ENCODE measurements around the gene ABCC8. TPM values are rescaled to one million over a fixed set of nuclear protein-coding genes. Genes with fewer than 3 reads are reported as not detected.

ABCC8 gene
- total RNA-seq, 3 donors from 2014 or later, result 3.8 to 10.8 (median 10.5) TPM

DNA sequence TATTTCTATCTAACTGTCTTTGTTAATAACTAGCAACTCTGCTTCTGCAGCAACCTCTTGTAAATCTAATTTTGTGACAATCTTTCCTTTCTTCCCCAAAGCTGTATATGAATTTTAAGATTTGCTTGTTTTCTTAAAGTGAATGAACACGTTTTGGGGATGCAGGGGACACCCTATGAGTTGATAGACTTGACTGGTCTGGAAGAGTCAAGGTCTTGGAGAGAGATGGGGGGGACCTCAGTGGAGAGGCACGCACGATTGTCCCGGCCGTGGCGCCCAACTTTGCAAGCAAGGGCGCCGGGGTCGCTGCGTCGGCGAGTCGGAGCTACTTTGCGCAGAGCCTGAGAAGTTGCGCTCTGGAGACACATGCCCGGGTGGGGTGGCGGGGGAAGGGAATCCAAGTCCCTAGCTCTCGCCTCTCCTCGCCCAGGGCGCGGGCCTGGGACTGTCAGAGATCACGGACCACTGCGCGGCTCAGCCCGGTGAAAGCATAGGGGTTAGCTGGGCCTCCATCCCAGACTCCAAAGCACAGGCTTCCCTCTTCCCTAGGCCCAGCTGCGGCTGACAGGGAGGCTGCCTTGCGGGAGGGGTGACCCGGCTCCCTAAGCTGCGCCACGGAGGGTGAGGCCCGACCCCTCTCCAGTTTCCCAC, 854 bp downstream of the ABCC8 start:
- no peak for DNase-seq (ENCODE audit: low spot score in 2 of 2)
- peaks cover 0 to 33% of the 10 kb centered on the region in 2 donors for H3K27me3 ChIP-seq
- H3K9me3 ChIP-seq, result no peaks in the 10 kb centered on the region
- intact Hi-C loops (cut with DNase I; ENCODE audit: low total_unique reads), result no loop called here
- H3K4me3 ChIP-seq, result peak overlapping the region; percentile 26 to 68 (median 45)
- H3K27ac ChIP-seq, result no peak overlapping the region
- TF ChIP-seq POLR2A (IDR thresholded peaks at IDR 0.05) (no peak), POLR2AphosphoS5 (IDR thresholded peaks at IDR 0.05) (no peak)
- no peaks in the 10 kb centered on the region for H3K36me3 ChIP-seq
- no peaks in the 10 kb centered on the region for H3K4me1 ChIP-seq

DNA sequence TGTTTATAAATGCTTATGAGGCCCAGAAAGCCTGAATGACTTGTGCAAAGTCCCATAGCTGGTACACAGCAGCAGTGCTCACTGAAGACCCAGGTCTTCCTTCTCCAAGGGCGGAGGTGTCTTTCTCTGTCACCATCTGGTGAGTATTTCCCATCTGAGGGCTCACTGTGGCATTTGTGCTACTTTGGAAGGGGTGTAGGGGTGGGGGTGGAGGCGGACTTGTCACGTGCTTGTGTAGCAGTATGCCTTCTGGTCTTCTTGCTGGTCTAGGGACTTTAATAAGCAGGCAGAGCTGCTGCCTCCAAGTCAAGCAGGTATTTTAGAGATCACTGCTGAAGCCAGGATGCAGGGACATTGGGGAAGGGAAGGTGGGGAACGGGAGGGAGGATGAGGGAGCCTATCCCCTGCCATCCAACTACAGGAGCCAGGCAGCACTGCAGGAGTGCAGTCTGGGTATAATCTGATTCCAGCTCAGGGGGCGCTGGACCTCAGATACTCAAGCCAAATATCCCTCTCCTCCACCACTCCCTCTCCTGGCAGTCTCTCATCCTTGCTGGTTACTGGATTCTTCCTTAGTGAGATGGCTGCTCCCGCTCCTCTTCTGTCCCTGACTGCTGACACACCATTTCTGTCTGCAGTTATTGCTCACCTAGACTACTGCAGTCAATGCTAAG, 3.4 kb downstream of the ABCC8 start:
- intact Hi-C loops (cut with DNase I; ENCODE audit: low total_unique reads), result no loop called here
- Histone ChIP-seq H3K27me3 (peaks cover 0 to 33% of the 10 kb centered on the region in 2 donors), H3K9me3 (no peaks in the 10 kb centered on the region), H3K27ac (no peak overlapping the region), H3K36me3 (no peaks in the 10 kb centered on the region), H3K4me3 (no peak overlapping the region), H3K4me1 (no peaks in the 10 kb centered on the region)
- TF ChIP-seq POLR2A (IDR thresholded peaks at IDR 0.05) (no peak), POLR2AphosphoS5 (IDR thresholded peaks at IDR 0.05) (no peak)
- TF ChIP-seq, protein P1, sequence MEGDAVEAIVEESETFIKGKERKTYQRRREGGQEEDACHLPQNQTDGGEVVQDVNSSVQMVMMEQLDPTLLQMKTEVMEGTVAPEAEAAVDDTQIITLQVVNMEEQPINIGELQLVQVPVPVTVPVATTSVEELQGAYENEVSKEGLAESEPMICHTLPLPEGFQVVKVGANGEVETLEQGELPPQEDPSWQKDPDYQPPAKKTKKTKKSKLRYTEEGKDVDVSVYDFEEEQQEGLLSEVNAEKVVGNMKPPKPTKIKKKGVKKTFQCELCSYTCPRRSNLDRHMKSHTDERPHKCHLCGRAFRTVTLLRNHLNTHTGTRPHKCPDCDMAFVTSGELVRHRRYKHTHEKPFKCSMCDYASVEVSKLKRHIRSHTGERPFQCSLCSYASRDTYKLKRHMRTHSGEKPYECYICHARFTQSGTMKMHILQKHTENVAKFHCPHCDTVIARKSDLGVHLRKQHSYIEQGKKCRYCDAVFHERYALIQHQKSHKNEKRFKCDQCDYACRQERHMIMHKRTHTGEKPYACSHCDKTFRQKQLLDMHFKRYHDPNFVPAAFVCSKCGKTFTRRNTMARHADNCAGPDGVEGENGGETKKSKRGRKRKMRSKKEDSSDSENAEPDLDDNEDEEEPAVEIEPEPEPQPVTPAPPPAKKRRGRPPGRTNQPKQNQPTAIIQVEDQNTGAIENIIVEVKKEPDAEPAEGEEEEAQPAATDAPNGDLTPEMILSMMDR (IDR thresholded peaks at IDR 0.05), result no peak
- no peak for DNase-seq (ENCODE audit: low spot score in 2 of 2)

DNA sequence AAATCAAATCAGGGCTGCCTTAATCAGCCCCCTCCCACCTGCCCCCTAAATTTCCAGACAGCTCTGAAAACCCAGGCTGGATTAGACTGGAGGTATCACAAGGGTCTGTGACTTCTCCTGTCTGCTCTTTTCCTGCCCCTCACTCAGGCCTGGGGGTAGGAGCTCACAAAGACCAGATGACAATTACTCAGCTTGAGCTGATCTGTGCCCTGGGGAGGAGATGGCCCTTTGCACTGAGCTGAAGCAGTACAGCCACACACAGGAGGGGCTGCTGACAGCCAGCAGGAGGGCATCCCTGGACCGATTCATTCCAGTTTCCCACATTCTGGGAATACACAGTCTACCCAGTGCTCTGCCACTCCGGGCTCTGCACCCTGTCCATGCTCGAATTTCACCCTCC, 4.2 kb downstream of the ABCC8 start:
- Histone ChIP-seq H3K27ac (no peak overlapping the region), H3K27me3 (peaks cover 0 to 25% of the 10 kb centered on the region in 2 donors), H3K36me3 (no peaks in the 10 kb centered on the region), H3K4me1 (no peaks in the 10 kb centered on the region), H3K9me3 (no peaks in the 10 kb centered on the region), H3K4me3 (no peak overlapping the region)
- no peak for DNase-seq (ENCODE audit: low spot score in 2 of 2)
- intact Hi-C loops (cut with DNase I; ENCODE audit: low total_unique reads), result no loop called here
- no peak for TF ChIP-seq POLR2A (IDR thresholded peaks at IDR 0.05)
- TF ChIP-seq, protein P1 (IDR thresholded peaks at IDR 0.05), result no peak
- TF ChIP-seq POLR2AphosphoS5 (IDR thresholded peaks at IDR 0.05), result no peak

DNA sequence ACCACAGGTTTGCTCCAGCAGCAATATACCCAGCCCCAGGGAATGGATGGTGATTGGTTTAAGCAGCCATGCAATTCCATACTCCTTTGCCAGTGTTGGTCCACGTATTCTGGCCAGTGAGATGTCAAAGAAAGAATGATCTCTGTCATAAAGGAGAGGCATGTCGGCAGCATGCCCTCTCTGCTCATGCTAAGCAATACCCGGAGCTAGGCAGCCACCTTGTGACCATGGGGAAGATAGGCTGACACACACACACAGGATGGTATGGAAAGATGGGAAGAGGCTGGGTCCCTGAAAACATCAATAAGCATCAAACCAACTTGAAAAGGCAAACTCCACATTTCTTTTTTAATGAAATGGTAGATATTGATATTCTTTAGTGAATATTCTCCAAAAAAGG, 5.1 kb downstream of the ABCC8 start:
- Histone ChIP-seq H3K27me3 (peaks cover 0 to 17% of the 10 kb centered on the region in 2 donors), H3K9me3 (no peaks in the 10 kb centered on the region), H3K4me1 (no peaks in the 10 kb centered on the region), H3K36me3 (no peaks in the 10 kb centered on the region), H3K4me3 (no peak overlapping the region), H3K27ac (no peak overlapping the region)
- no peak for TF ChIP-seq POLR2A (IDR thresholded peaks at IDR 0.05)
- TF ChIP-seq POLR2AphosphoS5 (IDR thresholded peaks at IDR 0.05), result no peak
- TF ChIP-seq, protein P1 (IDR thresholded peaks at IDR 0.05), result no peak
- no peak for DNase-seq (ENCODE audit: low spot score in 2 of 2)
- intact Hi-C loops (cut with DNase I; ENCODE audit: low total_unique reads), result no loop called here

DNA sequence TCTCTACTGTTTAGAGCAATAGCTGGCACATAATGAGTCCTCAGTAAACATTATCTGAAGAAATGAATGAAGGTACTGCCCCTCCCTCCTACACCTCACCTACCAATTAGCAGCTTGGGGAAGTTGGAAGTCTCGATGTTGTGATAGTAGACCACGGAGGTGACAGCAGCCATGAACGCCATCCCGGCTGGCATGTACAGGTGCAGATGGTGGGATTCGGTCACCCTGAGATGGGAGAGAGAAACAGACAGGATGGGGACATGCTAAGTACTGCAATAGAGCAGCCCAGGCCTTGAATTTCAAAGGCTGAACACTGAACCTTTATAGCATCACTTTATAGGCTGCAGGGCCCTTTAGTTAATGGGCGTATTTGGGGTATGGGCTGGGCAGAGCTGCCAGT, 6.6 kb downstream of the ABCC8 start:
- no peak overlapping the region for H3K27ac ChIP-seq
- DNase-seq (ENCODE audit: low spot score in 2 of 2), result no peak
- TF ChIP-seq POLR2AphosphoS5 (IDR thresholded peaks at IDR 0.05) (no peak), POLR2A (IDR thresholded peaks at IDR 0.05) (no peak)
- TF ChIP-seq, protein P1 (IDR thresholded peaks at IDR 0.05), result no peak
- H3K4me1 ChIP-seq, result no peaks in the 10 kb centered on the region
- no peak overlapping the region for H3K4me3 ChIP-seq
- H3K27me3 ChIP-seq, result peaks cover 0 to 6% of the 10 kb centered on the region in 2 donors
- intact Hi-C loops (cut with DNase I; ENCODE audit: low total_unique reads), result no loop called here
- H3K36me3 ChIP-seq, result no peaks in the 10 kb centered on the region
- H3K9me3 ChIP-seq, result no peaks in the 10 kb centered on the region
